Gastrocnemius medialis (tissue), 4 donors: ENCODE measurements around the gene GLYR1.

Source experiments
- CTCF ChIP-seq, 5 experiments: fragments of 450-650 bp in 3 of 5; fragments of 200-600 bp in 2 of 5; sonication (generic) in 2 of 5; IDR thresholded peaks in 4 of 5; conservative IDR thresholded peaks in 1 of 5; 1 replicate in 4 of 5; 2 replicates in 1 of 5; pipeline ENCODE4 v1.5.1; 2016 to 2019; ENCODE audit warnings: antibody characterized with exemption in 5 of 5, mild to moderate bottlenecking in 3 of 5, moderate library complexity in 3 of 5
- POLR2A ChIP-seq, 2 donors: fragments of 450-650 bp; IDR thresholded peaks; one replicate each; pipeline ENCODE4 v1.6.1; 2017; ENCODE audit warnings: antibody characterized with exemption in 2 of 2, mild to moderate bottlenecking in 2 of 2, moderate library complexity in 2 of 2

GRCh38 chr16:4800290-4801041 is 46.6 kb downstream of the GLYR1 start:
- TF ChIP-seq CTCF (IDR thresholded peaks at IDR 0.05 in 4 of 5, conservative IDR thresholded peaks at IDR 0.05 in 1 of 5) (no peak), POLR2A (IDR thresholded peaks at IDR 0.05) (no peak)
